Neural progenitor cell (in vitro differentiated cells): ENCODE results near the gene LARGE1. TPM values are rescaled to one million over a fixed set of nuclear protein-coding genes. Genes with fewer than 3 reads are reported as not detected.

ENCODE experiments used
- DNase-seq: peaks from one replicate; pipeline ENCODE4 v3.0.0-alpha.2; 2016; ENCODE audit warnings: low spot score
- H2AFZ ChIP-seq: fragments of 200-600 bp; sonication (generic); replicated peaks from 2 replicates; pipeline ENCODE4 v1.6.1; 2016; ENCODE audit warnings: antibody characterized with exemption
- H3F3A ChIP-seq: fragments of 200-600 bp; sonication (generic); 2 replicates; pipeline ENCODE4 v1.6.1; 2016; ENCODE audit warnings: antibody characterized with exemption, low read depth
- H3K27ac ChIP-seq: fragments of 200-600 bp; sonication (generic); 2 replicates; pipeline ENCODE4 v1.5.1; 2016; ENCODE audit warnings: mild to moderate bottlenecking
- H3K27me3 ChIP-seq: fragments of 200-600 bp; sonication (generic); 2 replicates; pipeline ENCODE4 v1.6.1; 2016; ENCODE audit warnings: mild to moderate bottlenecking, moderate library complexity
- H3K36me3 ChIP-seq: fragments of 200-600 bp; sonication (generic); 2 replicates; pipeline ENCODE4 v1.5.1; 2016
- H3K4me1 ChIP-seq: fragments of 200-600 bp; sonication (generic); 2 replicates; pipeline ENCODE4 v1.6.1; 2016; ENCODE audit warnings: mixed run types
- H3K4me2 ChIP-seq: fragments of 200-600 bp; sonication (generic); 2 replicates; pipeline ENCODE4 v1.6.1; 2016
- H3K4me3 ChIP-seq: fragments of 200-600 bp; sonication (generic); 2 replicates; pipeline ENCODE4 v1.5.1; 2016
- H3K79me2 ChIP-seq: fragments of 200-600 bp; sonication (generic); 2 replicates; pipeline ENCODE4 v1.6.1; 2016; ENCODE audit warnings: low read depth
- H3K9ac ChIP-seq: fragments of 200-600 bp; sonication (generic); 2 replicates; pipeline ENCODE4 v1.6.1; 2016
- H3K9me3 ChIP-seq: fragments of 200-600 bp; sonication (generic); 2 replicates; pipeline ENCODE4 v1.5.1; 2016; ENCODE audit warnings: low read depth
- H4K20me1 ChIP-seq: fragments of 200-600 bp; sonication (generic); 2 replicates; pipeline ENCODE4 v1.6.1; 2016; ENCODE audit warnings: low read depth
- H3K27ac Mint-ChIP-seq: 3 replicates; pipeline ENCODE4 v1.8.0; 2021; ENCODE audit warnings: mixed read lengths
- H3K27me3 Mint-ChIP-seq: 2 replicates; pipeline ENCODE4 v1.8.0; 2022; ENCODE audit warnings: low read depth, mild to moderate bottlenecking, inconsistent platforms, moderate library complexity, mixed read lengths; ENCODE audit not compliant: insufficient read depth
- H3K36me3 Mint-ChIP-seq: 3 replicates; pipeline ENCODE4 v1.8.0; 2021; ENCODE audit warnings: mixed read lengths
- H3K4me1 Mint-ChIP-seq: 3 replicates; pipeline ENCODE4 v1.8.0; 2021; ENCODE audit warnings: mixed read lengths
- H3K4me3 Mint-ChIP-seq: 3 replicates; pipeline ENCODE4 v1.8.0; 2021; ENCODE audit warnings: mild to moderate bottlenecking, moderate library complexity, mixed read lengths
- H3K9me3 Mint-ChIP-seq: 3 replicates; pipeline ENCODE4 v1.8.0; 2020; ENCODE audit warnings: mixed read lengths
- EZH2 ChIP-seq: fragments of 200-600 bp; sonication (generic); IDR thresholded peaks from 2 replicates; pipeline ENCODE4 v1.6.1; 2017; ENCODE audit warnings: antibody characterized with exemption, mild to moderate bottlenecking, moderate library complexity
- EZH2phosphoT487 ChIP-seq: fragments of 200-600 bp; sonication (generic); IDR thresholded peaks from 2 replicates; pipeline ENCODE4 v1.6.1; 2017; ENCODE audit warnings: antibody characterized with exemption
- total RNA-seq: library from RNA; depleted of rRNA; stranded (reverse); fragments of >200 nt; gene quantifications from 2 replicates; pipeline ENCODE4 v1.2.3, GENCODE V29; 2015; ENCODE audit warnings: low replicate concordance
- TF ChIP-seq, protein P1 (sequence below): fragments of 200-600 bp; sonication (generic); IDR thresholded peaks from 2 replicates; pipeline ENCODE4 v1.5.1; 2017; ENCODE audit warnings: antibody characterized with exemption, mild to moderate bottlenecking

The LARGE1 gene
- total RNA-seq, 1 donor from 2014 or later, result 24.9 TPM

DNA sequence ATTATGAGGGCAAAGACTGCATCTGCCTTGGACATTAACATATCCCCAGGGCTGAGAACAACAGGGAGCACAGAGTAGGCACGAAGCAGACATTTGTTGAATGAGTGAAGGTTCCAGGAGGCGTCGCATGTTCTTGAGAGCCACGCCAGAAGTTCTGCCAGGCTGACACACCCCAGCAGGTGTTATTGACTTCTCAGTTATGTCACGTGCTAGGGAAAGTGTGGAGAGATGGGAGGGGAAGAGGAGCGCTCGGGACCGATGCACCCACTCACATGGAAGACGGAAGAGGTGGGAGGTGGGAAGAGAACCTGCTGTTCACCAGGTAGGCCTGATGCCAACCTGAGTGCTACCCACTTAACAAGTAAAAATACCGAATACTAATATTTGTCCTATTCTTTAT is 232.8 kb downstream of the LARGE1 start:
- H3K9ac ChIP-seq, result no peak overlapping the region
- H3K9me3 ChIP-seq, result no peaks in the 10 kb centered on the region
- Mint-ChIP-seq H3K9me3 (no peaks in the 10 kb centered on the region), H3K4me3 (no peak overlapping the region), H3K27ac (no peak overlapping the region), H3K36me3 (peaks cover 17% of the 10 kb centered on the region), H3K27me3 (no peaks in the 10 kb centered on the region), H3K4me1 (peaks cover 11% of the 10 kb centered on the region)
- H3F3A ChIP-seq, result no peaks in the 10 kb centered on the region
- H3K27ac ChIP-seq, result no peak overlapping the region
- H4K20me1 ChIP-seq, result peaks cover 3% of the 10 kb centered on the region
- peaks cover 9% of the 10 kb centered on the region for H3K79me2 ChIP-seq
- no peak overlapping the region for H2AFZ ChIP-seq
- no peak overlapping the region for H3K4me3 ChIP-seq
- no peaks in the 10 kb centered on the region for H3K36me3 ChIP-seq
- peaks cover 6% of the 10 kb centered on the region for H3K4me1 ChIP-seq
- H3K27me3 ChIP-seq, result no peaks in the 10 kb centered on the region
- DNase-seq, result no peak
- TF ChIP-seq EZH2phosphoT487 (no peak), EZH2 (no peak)
- TF ChIP-seq, protein P1, sequence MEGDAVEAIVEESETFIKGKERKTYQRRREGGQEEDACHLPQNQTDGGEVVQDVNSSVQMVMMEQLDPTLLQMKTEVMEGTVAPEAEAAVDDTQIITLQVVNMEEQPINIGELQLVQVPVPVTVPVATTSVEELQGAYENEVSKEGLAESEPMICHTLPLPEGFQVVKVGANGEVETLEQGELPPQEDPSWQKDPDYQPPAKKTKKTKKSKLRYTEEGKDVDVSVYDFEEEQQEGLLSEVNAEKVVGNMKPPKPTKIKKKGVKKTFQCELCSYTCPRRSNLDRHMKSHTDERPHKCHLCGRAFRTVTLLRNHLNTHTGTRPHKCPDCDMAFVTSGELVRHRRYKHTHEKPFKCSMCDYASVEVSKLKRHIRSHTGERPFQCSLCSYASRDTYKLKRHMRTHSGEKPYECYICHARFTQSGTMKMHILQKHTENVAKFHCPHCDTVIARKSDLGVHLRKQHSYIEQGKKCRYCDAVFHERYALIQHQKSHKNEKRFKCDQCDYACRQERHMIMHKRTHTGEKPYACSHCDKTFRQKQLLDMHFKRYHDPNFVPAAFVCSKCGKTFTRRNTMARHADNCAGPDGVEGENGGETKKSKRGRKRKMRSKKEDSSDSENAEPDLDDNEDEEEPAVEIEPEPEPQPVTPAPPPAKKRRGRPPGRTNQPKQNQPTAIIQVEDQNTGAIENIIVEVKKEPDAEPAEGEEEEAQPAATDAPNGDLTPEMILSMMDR, result no peak
- H3K4me2 ChIP-seq, result no peak overlapping the region

DNA sequence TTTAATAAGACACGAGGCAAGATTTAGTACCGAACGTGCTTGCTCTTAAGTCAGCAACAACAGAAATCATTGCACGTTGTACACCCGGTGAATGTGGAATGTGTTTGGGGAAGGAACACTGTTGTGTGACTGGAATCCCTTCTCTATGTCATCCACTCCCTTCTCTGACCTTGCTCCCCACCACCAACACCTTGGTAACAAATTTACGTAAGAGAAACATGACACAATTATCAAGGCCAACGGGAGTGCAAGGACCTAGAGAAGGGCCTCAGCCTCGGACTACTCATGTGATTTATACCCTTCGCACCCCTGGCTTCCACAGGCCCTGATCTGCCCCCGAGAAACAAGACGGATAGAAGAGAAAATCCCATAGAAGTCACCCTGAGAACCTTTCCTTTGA is 236.2 kb downstream of the LARGE1 start:
- H3K79me2 ChIP-seq, result peaks cover 5% of the 10 kb centered on the region
- H3K27me3 ChIP-seq, result no peaks in the 10 kb centered on the region
- no peak overlapping the region for H3K4me3 ChIP-seq

DNA sequence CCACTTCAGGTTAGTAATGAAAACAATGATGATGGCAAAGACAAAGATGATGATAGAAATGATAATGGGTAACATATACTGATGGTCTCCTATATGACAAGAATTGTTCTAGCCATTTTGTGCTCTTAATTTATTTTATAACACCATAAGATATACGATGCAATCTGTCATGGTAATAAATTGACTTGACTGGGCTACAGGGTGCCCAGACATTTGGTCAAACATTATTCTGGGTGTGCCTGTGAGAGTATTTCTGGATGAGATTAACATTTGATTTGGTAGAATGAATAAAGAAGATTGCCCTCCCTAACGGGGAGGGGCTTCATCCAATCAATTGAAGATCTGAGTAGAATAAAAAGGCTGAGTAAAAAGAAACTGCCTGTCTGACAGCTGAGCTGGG is 237.3 kb downstream of the LARGE1 start:
- Mint-ChIP-seq H3K27me3 (no peaks in the 10 kb centered on the region), H3K4me1 (peaks cover 13% of the 10 kb centered on the region), H3K36me3 (peaks cover 15% of the 10 kb centered on the region), H3K9me3 (no peaks in the 10 kb centered on the region), H3K27ac (no peak overlapping the region), H3K4me3 (no peak overlapping the region)
- H3K27me3 ChIP-seq, result no peaks in the 10 kb centered on the region
- H3F3A ChIP-seq, result no peaks in the 10 kb centered on the region
- TF ChIP-seq EZH2 (no peak), EZH2phosphoT487 (no peak)
- TF ChIP-seq, protein P1, result no peak
- H3K79me2 ChIP-seq, result peaks cover 5% of the 10 kb centered on the region
- no peak overlapping the region for H3K9ac ChIP-seq
- H3K9me3 ChIP-seq, result no peaks in the 10 kb centered on the region
- no peak overlapping the region for H3K4me3 ChIP-seq
- H3K27ac ChIP-seq, result no peak overlapping the region
- H3K4me1 ChIP-seq, result peaks cover 6% of the 10 kb centered on the region
- H4K20me1 ChIP-seq, result peaks cover 3% of the 10 kb centered on the region
- DNase-seq, result no peak
- H2AFZ ChIP-seq, result no peak overlapping the region
- H3K4me2 ChIP-seq, result no peak overlapping the region
- no peaks in the 10 kb centered on the region for H3K36me3 ChIP-seq

More for the DNA sequence above, 236.2 kb downstream of the LARGE1 start:
- no peaks in the 10 kb centered on the region for H3K4me1 ChIP-seq
- no peak overlapping the region for H3K27ac ChIP-seq
- H3K27ac Mint-ChIP-seq, result no peak overlapping the region
- no peak overlapping the region for H2AFZ ChIP-seq
- peaks cover 17% of the 10 kb centered on the region for H3K36me3 Mint-ChIP-seq
- H4K20me1 ChIP-seq, result no peaks in the 10 kb centered on the region
- H3K27me3 Mint-ChIP-seq, result no peaks in the 10 kb centered on the region
- H3K36me3 ChIP-seq, result no peaks in the 10 kb centered on the region
- no peaks in the 10 kb centered on the region for H3K9me3 ChIP-seq
- H3K4me3 Mint-ChIP-seq, result no peak overlapping the region
- H3K9me3 Mint-ChIP-seq, result no peaks in the 10 kb centered on the region
- H3K4me2 ChIP-seq, result no peak overlapping the region
- no peaks in the 10 kb centered on the region for H3F3A ChIP-seq
- no peak overlapping the region for H3K9ac ChIP-seq
- no peak for TF ChIP-seq EZH2
- TF ChIP-seq, protein P1, result no peak
- TF ChIP-seq EZH2phosphoT487, result no peak
- DNase-seq, result no peak
- peaks cover 6% of the 10 kb centered on the region for H3K4me1 Mint-ChIP-seq
